Smooth muscle cell (in vitro differentiated cells): ENCODE measurements around the gene WBP2. TPM values are rescaled to one million over a fixed set of nuclear protein-coding genes. Genes with fewer than 3 reads are reported as not detected.

Experiments used
- DNase-seq: peaks from one replicate; lab custom pipeline; 2025; ENCODE audit not compliant: unreplicated experiment; lab: John Stamatoyannopoulos, UW
- H2AFZ ChIP-seq: fragments of 200-600 bp; sonication (generic); 2 replicates; pipeline ENCODE4 v1.6.0; 2016; ENCODE audit warnings: antibody characterized with exemption, low read depth, mild to moderate bottlenecking
- H3F3A ChIP-seq: fragments of 200-600 bp; sonication (generic); 2 replicates; pipeline ENCODE4 v1.6.0; 2017; ENCODE audit warnings: antibody characterized with exemption, low read depth
- H3K27ac ChIP-seq: fragments of 200-600 bp; sonication (generic); 2 replicates; pipeline ENCODE4 v1.5.1; 2016; ENCODE audit warnings: low read depth, mild to moderate bottlenecking
- H3K27me3 ChIP-seq: fragments of 200-600 bp; sonication (generic); 2 replicates; pipeline ENCODE4 v1.6.1; 2016; ENCODE audit warnings: low read depth, mild to moderate bottlenecking
- H3K36me3 ChIP-seq: fragments of 200-600 bp; sonication (generic); 2 replicates; pipeline ENCODE4 v1.5.1; 2016; ENCODE audit warnings: low read depth
- H3K4me1 ChIP-seq: fragments of 200-600 bp; sonication (generic); 2 replicates; pipeline ENCODE4 v1.5.1; 2016; ENCODE audit warnings: low read depth
- H3K4me2 ChIP-seq: fragments of 200-600 bp; sonication (generic); 2 replicates; pipeline ENCODE4 v1.6.0; 2016; ENCODE audit warnings: mild to moderate bottlenecking
- H3K4me3 ChIP-seq: fragments of 200-600 bp; sonication (generic); 2 replicates; pipeline ENCODE4 v1.5.1; 2016; ENCODE audit warnings: mild to moderate bottlenecking
- H3K79me2 ChIP-seq: fragments of 200-600 bp; sonication (generic); 2 replicates; pipeline ENCODE4 v1.6.0; 2016; ENCODE audit warnings: low read depth, mild to moderate bottlenecking
- H3K9ac ChIP-seq: fragments of 200-600 bp; sonication (generic); 2 replicates; pipeline ENCODE4 v1.6.0; 2016; ENCODE audit warnings: low read depth
- H3K9me3 ChIP-seq: fragments of 200-600 bp; sonication (generic); replicated peaks from 2 replicates; pipeline ENCODE4 v1.5.1; 2016; ENCODE audit warnings: low read depth
- H4K20me1 ChIP-seq: fragments of 200-600 bp; sonication (generic); 2 replicates; pipeline ENCODE4 v1.6.0; 2016; ENCODE audit warnings: low read depth
- CTCF ChIP-seq: fragments of 200-600 bp; sonication (generic); IDR thresholded peaks from 2 replicates; pipeline ENCODE4 v1.5.1; 2017; ENCODE audit warnings: borderline replicate concordance, mild to moderate bottlenecking, antibody characterized with exemption; ENCODE audit not compliant: insufficient read depth, poor library complexity, severe bottlenecking
- WGBS: methylation state at CpG from one replicate; pipeline ENCODE4 v1.1.7; 2016; ENCODE audit warnings: low lambda C conversion rate; 5-methylcytosine and 5-hydroxymethylcytosine counted together
- polyA plus RNA-seq: library from polyadenylated mRNA; unstranded; fragments of >200 nt; fragmentation: Nextera tagmentation; extraction: Ambion mirVana; gene quantifications from 2 replicates; pipeline ENCODE4 v1.2.1, GENCODE V29; 2016
- total RNA-seq: library from RNA; depleted of rRNA; stranded (reverse); fragments of >200 nt; gene quantifications from 2 replicates; pipeline ENCODE4 v1.2.3, GENCODE V29; 2014

Gene WBP2
- total and polyA plus RNA-seq, 2 experiments from 2014 or later: 26.4 to 91.4 TPM

- no peak overlapping the region for H3K4me3 ChIP-seq
- no peaks in the 10 kb centered on the region for H3K9me3 ChIP-seq
- H3K36me3 ChIP-seq: no peaks in the 10 kb centered on the region
- DNase-seq: no peak
- WGBS: 91% methylated on average over 9 of the region's 9 CpGs
- no peak overlapping the region for H3K4me2 ChIP-seq
- no peaks in the 10 kb centered on the region for H4K20me1 ChIP-seq
- no peaks in the 10 kb centered on the region for H3K79me2 ChIP-seq
- no peak overlapping the region for H3K27ac ChIP-seq
- no peak overlapping the region for H2AFZ ChIP-seq
- TF ChIP-seq CTCF: no peak
- no peaks in the 10 kb centered on the region for H3K4me1 ChIP-seq
- no peaks in the 10 kb centered on the region for H3F3A ChIP-seq
- H3K27me3 ChIP-seq: no peaks in the 10 kb centered on the region
- H3K9ac ChIP-seq: no peak overlapping the region
Observed at GRCh38 chr17:75836605-75837004, 18.5 kb downstream of the WBP2 start.

- no peak overlapping the region for H3K9ac ChIP-seq
- H3K9me3 ChIP-seq: no peaks in the 10 kb centered on the region
- no peak for TF ChIP-seq CTCF
- no peak overlapping the region for H2AFZ ChIP-seq
- no peak for DNase-seq
- no peaks in the 10 kb centered on the region for H4K20me1 ChIP-seq
- no peaks in the 10 kb centered on the region for H3K4me1 ChIP-seq
- H3K36me3 ChIP-seq: no peaks in the 10 kb centered on the region
- H3K4me3 ChIP-seq: no peak overlapping the region
- H3F3A ChIP-seq: no peaks in the 10 kb centered on the region
- H3K4me2 ChIP-seq: no peak overlapping the region
- no peaks in the 10 kb centered on the region for H3K79me2 ChIP-seq
- H3K27me3 ChIP-seq: no peaks in the 10 kb centered on the region
- WGBS: 86% methylated on average over 9 of the region's 9 CpGs
- H3K27ac ChIP-seq: no peak overlapping the region
Observed at GRCh38 chr17:75835654-75835987, 19.5 kb downstream of the WBP2 start.

- H3K27me3 ChIP-seq: no peaks in the 10 kb centered on the region
- no peak overlapping the region for H3K4me3 ChIP-seq
- 85% methylated on average over 20 of the region's 24 CpGs for WGBS
- H3K4me1 ChIP-seq: no peaks in the 10 kb centered on the region
- H3F3A ChIP-seq: no peaks in the 10 kb centered on the region
- no peaks in the 10 kb centered on the region for H3K36me3 ChIP-seq
- no peak for TF ChIP-seq CTCF
- H3K9me3 ChIP-seq: no peaks in the 10 kb centered on the region
- no peak overlapping the region for H2AFZ ChIP-seq
- no peaks in the 10 kb centered on the region for H4K20me1 ChIP-seq
- H3K27ac ChIP-seq: no peak overlapping the region
- no peaks in the 10 kb centered on the region for H3K79me2 ChIP-seq
- DNase-seq: no peak
- no peak overlapping the region for H3K9ac ChIP-seq
- H3K4me2 ChIP-seq: no peak overlapping the region
Observed at GRCh38 chr17:75834928-75835653, 20.0 kb downstream of the WBP2 start.
